ENCODE measurements around the gene MCUR1. TPM values are rescaled to one million over a fixed set of nuclear protein-coding genes. Genes with fewer than 3 reads are reported as not detected.
A peak's percentile ranks its signal among the peaks of the same experiment; 100 is the strongest.

MCUR1 gene
- total and polyA plus RNA-seq, 2 donors (not counting 1 experiment from before 2014, with no cell fraction given), result 4.6 to 10.6 TPM

DNA sequence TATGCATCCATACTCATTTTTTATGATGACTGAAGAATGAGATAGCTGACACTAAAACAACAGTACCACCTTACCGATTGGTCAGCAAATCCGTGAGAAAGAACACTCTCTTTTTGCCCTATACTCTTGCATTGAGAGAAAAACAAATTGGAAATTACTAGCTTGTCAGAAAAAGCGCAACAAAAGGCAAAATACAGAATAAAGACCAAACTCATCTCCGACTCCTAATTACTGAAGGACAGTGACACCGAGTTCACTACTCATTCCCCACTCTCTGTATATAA, 2.1 kb downstream of the MCUR1 start:
- no peak for DNase-seq
- ChIA-PET POLR2A (no interaction called here), CTCF (interaction anchor here (1.0 to 5.2 kb wide), 4 partner anchors 10 to 1811 kb away, joined by 3 to 28 read pairs (median 4); no protein-coding TSS in a partner anchor)

DNA sequence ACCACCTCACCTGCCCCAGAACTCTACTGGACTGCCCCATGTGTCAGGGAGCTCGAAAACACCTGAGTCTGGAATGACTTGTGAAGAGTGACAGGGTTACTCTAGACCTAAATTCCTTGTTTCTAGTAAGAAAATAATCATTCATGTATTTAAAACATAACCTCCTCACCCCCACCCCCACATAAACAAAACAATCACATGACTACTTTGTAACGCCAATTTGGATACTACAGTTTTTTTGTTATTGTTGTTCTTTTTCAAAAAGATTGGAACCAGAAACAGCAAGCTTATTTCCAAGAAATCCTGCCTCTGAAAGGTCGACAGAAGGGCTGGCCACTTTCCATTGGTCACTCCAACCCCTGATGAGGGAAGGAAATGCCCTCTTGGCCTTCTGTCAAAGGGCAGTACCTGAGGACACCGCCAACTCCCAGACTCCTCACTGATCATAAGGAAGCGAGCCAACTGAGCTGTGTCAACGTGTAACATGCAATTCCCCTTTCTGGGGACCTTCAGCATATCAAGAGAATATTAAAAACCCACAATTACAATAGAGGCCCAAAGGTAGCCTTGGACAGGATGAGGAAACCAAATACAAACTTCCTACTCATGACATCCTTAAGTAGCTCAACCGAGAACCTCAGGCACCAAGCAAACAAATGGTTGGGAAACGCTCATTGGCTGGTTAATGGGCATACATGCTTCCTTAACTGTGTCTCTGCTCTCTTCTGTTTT, 2.6 kb downstream of the MCUR1 start:
- POLR2A ChIA-PET, result interaction anchor here (0.5 kb wide), 1 partner anchor 290 kb away, joined by 3 read pairs; no protein-coding TSS in a partner anchor
- no peak overlapping the region for H3K9ac ChIP-seq (ENCODE audit: low read length)
- Mint-ChIP-seq H3K9me3 (ENCODE audit: insufficient read depth) (no peaks in the 10 kb centered on the region), H3K4me3 (peak overlapping the region; percentile 10), H3K4me1 (peaks cover 31% of the 10 kb centered on the region), H3K27me3 (no peaks in the 10 kb centered on the region), H3K27ac (no peak overlapping the region)
- no peak overlapping the region for H3K4me2 ChIP-seq (replicated peaks; ENCODE audit: low read depth, low read length, poor library complexity, severe bottlenecking)
- CTCF ChIA-PET, result interaction anchor here (1.0 to 5.2 kb wide), 5 partner anchors 9 to 1811 kb away, joined by 3 to 28 read pairs (median 3); no protein-coding TSS in a partner anchor
- no peaks in the 10 kb centered on the region for H4K20me1 ChIP-seq (ENCODE audit: control insufficient read depth, insufficient read depth, low read length, poor library complexity, severe bottlenecking)
- peaks cover 20% of the 10 kb centered on the region for H3K79me2 ChIP-seq (ENCODE audit: control insufficient read depth, insufficient read depth, low read length)
- H3K4me3 ChIP-seq (ENCODE audit: control extremely low read depth in 1 of 5, extremely low read depth in 1 of 5, insufficient read depth in 1 of 5, low read depth in 2 of 5, low read length in 4 of 5), result no peak overlapping the region
- TF ChIP-seq, protein P1, sequence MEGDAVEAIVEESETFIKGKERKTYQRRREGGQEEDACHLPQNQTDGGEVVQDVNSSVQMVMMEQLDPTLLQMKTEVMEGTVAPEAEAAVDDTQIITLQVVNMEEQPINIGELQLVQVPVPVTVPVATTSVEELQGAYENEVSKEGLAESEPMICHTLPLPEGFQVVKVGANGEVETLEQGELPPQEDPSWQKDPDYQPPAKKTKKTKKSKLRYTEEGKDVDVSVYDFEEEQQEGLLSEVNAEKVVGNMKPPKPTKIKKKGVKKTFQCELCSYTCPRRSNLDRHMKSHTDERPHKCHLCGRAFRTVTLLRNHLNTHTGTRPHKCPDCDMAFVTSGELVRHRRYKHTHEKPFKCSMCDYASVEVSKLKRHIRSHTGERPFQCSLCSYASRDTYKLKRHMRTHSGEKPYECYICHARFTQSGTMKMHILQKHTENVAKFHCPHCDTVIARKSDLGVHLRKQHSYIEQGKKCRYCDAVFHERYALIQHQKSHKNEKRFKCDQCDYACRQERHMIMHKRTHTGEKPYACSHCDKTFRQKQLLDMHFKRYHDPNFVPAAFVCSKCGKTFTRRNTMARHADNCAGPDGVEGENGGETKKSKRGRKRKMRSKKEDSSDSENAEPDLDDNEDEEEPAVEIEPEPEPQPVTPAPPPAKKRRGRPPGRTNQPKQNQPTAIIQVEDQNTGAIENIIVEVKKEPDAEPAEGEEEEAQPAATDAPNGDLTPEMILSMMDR (IDR thresholded peaks at IDR 0.05), result no peak
- TF ChIP-seq EZH2 (IDR thresholded peaks at IDR 0.05; ENCODE audit: borderline replicate concordance, insufficient read depth, low read depth, low read length, poor library complexity, severe bottlenecking), result no peak
- peaks cover 0 to under 1% of the 10 kb centered on the region in 2 experiments for H3K36me3 ChIP-seq (replicated peaks in 1 of 2; ENCODE audit: control extremely low read depth in 1 of 2, control insufficient read depth in 1 of 2, extremely low read depth in 1 of 2, insufficient read depth in 2 of 2, low read length in 1 of 2)
- no peaks in the 10 kb centered on the region for H3K27me3 ChIP-seq (replicated peaks in 1 of 4; ENCODE audit: control extremely low read depth in 1 of 4, control insufficient read depth in 3 of 4, insufficient read depth in 4 of 4, low read length in 3 of 4)
- no peak for ATAC-seq (ENCODE audit: low read depth)
- no peak overlapping the region for H2AFZ ChIP-seq (ENCODE audit: insufficient read depth, low read depth, low read length, poor library complexity, severe bottlenecking)
- intact Hi-C loops (cut with micrococcal nuclease), result loop anchor here (5.0 kb wide), 2 partner anchors 256 to 1851 kb away; partner anchors contain the start of gene DTNBP1
- DNase-seq, result no peak
- no peaks in the 10 kb centered on the region for H3K9me3 ChIP-seq (ENCODE audit: control extremely low read depth in 1 of 3, control insufficient read depth in 2 of 3, insufficient read depth in 1 of 3, low read length in 2 of 3)
- 83% methylated on average over 4 of the region's 8 CpGs for WGBS (ENCODE audit: insufficient coverage)
- peaks cover 17 to 20% of the 10 kb centered on the region in 2 donors for H3K4me1 ChIP-seq (ENCODE audit: control insufficient read depth in 2 of 2, insufficient read depth in 2 of 2, low read length in 2 of 2)
- H3K27ac ChIP-seq (ENCODE audit: low read length in 2 of 2), result peak overlapping the region in 1 of 2 donors; percentile 11

More for the DNA sequence above, 2.1 kb downstream of the MCUR1 start:
- H3K4me1 ChIP-seq (ENCODE audit: control insufficient read depth in 2 of 2, insufficient read depth in 2 of 2, low read length in 2 of 2), result peaks cover 17 to 20% of the 10 kb centered on the region in 2 donors
- Mint-ChIP-seq H3K27me3 (no peaks in the 10 kb centered on the region), H3K27ac (no peak overlapping the region), H3K9me3 (ENCODE audit: insufficient read depth) (no peaks in the 10 kb centered on the region), H3K4me1 (peaks cover 31% of the 10 kb centered on the region), H3K4me3 (peak overlapping the region; percentile 10)
- H3K27me3 ChIP-seq (replicated peaks in 1 of 4; ENCODE audit: control extremely low read depth in 1 of 4, control insufficient read depth in 3 of 4, insufficient read depth in 4 of 4, low read length in 3 of 4), result no peaks in the 10 kb centered on the region
- no peak overlapping the region for H3K27ac ChIP-seq (ENCODE audit: low read length in 2 of 2)
- H3K9ac ChIP-seq (ENCODE audit: low read length), result no peak overlapping the region
- no peak for ATAC-seq (ENCODE audit: low read depth)
- no peak overlapping the region for H3K4me3 ChIP-seq (ENCODE audit: control extremely low read depth in 1 of 5, extremely low read depth in 1 of 5, insufficient read depth in 1 of 5, low read depth in 2 of 5, low read length in 4 of 5)
- no peaks in the 10 kb centered on the region for H4K20me1 ChIP-seq (ENCODE audit: control insufficient read depth, insufficient read depth, low read length, poor library complexity, severe bottlenecking)
- H3K9me3 ChIP-seq (ENCODE audit: control extremely low read depth in 1 of 3, control insufficient read depth in 2 of 3, insufficient read depth in 1 of 3, low read length in 2 of 3), result no peaks in the 10 kb centered on the region
- intact Hi-C loops (cut with micrococcal nuclease), result loop anchor here (5.0 kb wide), 2 partner anchors 255 to 1850 kb away; partner anchors contain the start of gene DTNBP1
- no peaks in the 10 kb centered on the region for H3K36me3 ChIP-seq (replicated peaks in 1 of 2; ENCODE audit: control extremely low read depth in 1 of 2, control insufficient read depth in 1 of 2, extremely low read depth in 1 of 2, insufficient read depth in 2 of 2, low read length in 1 of 2)
- no peak overlapping the region for H3K4me2 ChIP-seq (replicated peaks; ENCODE audit: low read depth, low read length, poor library complexity, severe bottlenecking)
- no CpG with 5 or more reads among the region's 5 CpGs for WGBS (ENCODE audit: insufficient coverage)
- no peak for TF ChIP-seq EZH2 (IDR thresholded peaks at IDR 0.05; ENCODE audit: borderline replicate concordance, insufficient read depth, low read depth, low read length, poor library complexity, severe bottlenecking)
- TF ChIP-seq, protein P1 (IDR thresholded peaks at IDR 0.05), result no peak
- H3K79me2 ChIP-seq (ENCODE audit: control insufficient read depth, insufficient read depth, low read length), result peaks cover 20% of the 10 kb centered on the region
- no peak overlapping the region for H2AFZ ChIP-seq (ENCODE audit: insufficient read depth, low read depth, low read length, poor library complexity, severe bottlenecking)
